ENCODE data around the gene NEO1. TPM values are rescaled to one million over a fixed set of nuclear protein-coding genes. Genes with fewer than 3 reads are reported as not detected.

Gene NEO1
- polyA plus RNA-seq (ENCODE audit: insufficient read length in 3 of 3) = 100 to 1,000 TPM; 135 to 149 (median 136) TPM
- long read RNA-seq, donor 1 = 0 reads
- long read RNA-seq, donor 2, partial matches to known transcripts = 0 of 1 reads
- long read RNA-seq, donor 2, other reads (novel, unspliced or antisense) = 0 of 1 reads
- long read RNA-seq, donor 3, partial matches to known transcripts = 10 of 10 reads
- long read RNA-seq, donor 3, other reads (novel, unspliced or antisense) = 0 of 10 reads
- long read RNA-seq, donor 4, partial matches to known transcripts = 12 of 13 reads
- long read RNA-seq, donor 4, other reads (novel, unspliced or antisense) = 0 of 13 reads
- long read RNA-seq, donor 5 = 0 reads
- long read RNA-seq, donor 6, partial matches to known transcripts = 5 of 5 reads
- long read RNA-seq, donor 6, other reads (novel, unspliced or antisense) = 0 of 5 reads
- long read RNA-seq, donor 7, partial matches to known transcripts = 13 of 16 reads
- long read RNA-seq, donor 7, other reads (novel, unspliced or antisense) = 0 of 16 reads
- long read RNA-seq, donor 8, partial matches to known transcripts = 5 of 6 reads
- long read RNA-seq, donor 8, other reads (novel, unspliced or antisense) = 0 of 6 reads
- long read RNA-seq, donor 9, partial matches to known transcripts = 12 of 13 reads
- long read RNA-seq, donor 9, other reads (novel, unspliced or antisense) = 0 of 13 reads
- long read RNA-seq, donor 10, partial matches to known transcripts = 8 of 9 reads
- long read RNA-seq, donor 10, other reads (novel, unspliced or antisense) = 0 of 9 reads
- long read RNA-seq, donor 11, partial matches to known transcripts = 0 of 2 reads
- long read RNA-seq, donor 11, other reads (novel, unspliced or antisense) = 0 of 2 reads
- long read RNA-seq, donor 12, partial matches to known transcripts = 27 of 27 reads
- long read RNA-seq, donor 12, other reads (novel, unspliced or antisense) = 0 of 27 reads
- long read RNA-seq, donor 13, partial matches to known transcripts = 0 of 2 reads
- long read RNA-seq, donor 13, other reads (novel, unspliced or antisense) = 0 of 2 reads
- long read RNA-seq, donor 14 = 0 reads
- long read RNA-seq, donor 15 = 0 reads
- long read RNA-seq, donor 16 = 0 reads

GRCh38 chr15:73051807-73052652 is at the start of gene NEO1:
TSS of gene NEO1 (plus strand) at chr15:73052463. CDS start at chr15:73052676, 213 bp downstream.
- peak; percentile 93 for DNase-seq

GRCh38 chr15:73004462-73004861 is 47.8 kb upstream of the NEO1 start:
- DNase-seq = no peak

GRCh38 chr15:73005032-73005431 is 47.2 kb upstream of the NEO1 start:
- no peak for DNase-seq

- no peak for DNase-seq
Measured at GRCh38 chr15:73005446-73005845, 46.8 kb upstream of the NEO1 start.

- DNase-seq = no peak
Measured at GRCh38 chr15:73006523-73006922, 45.7 kb upstream of the NEO1 start.

- no peak for DNase-seq
Measured at GRCh38 chr15:73009066-73010056, 42.9 kb upstream of the NEO1 start.

- DNase-seq = no peak
Measured at GRCh38 chr15:73010154-73011152, 41.8 kb upstream of the NEO1 start.

- DNase-seq = no peak
Measured at GRCh38 chr15:73014904-73015303, 37.4 kb upstream of the NEO1 start.

- no peak for DNase-seq
Measured at GRCh38 chr15:73015493-73015892, 36.8 kb upstream of the NEO1 start.

- no peak for DNase-seq
Measured at GRCh38 chr15:73017987-73018386, 34.3 kb upstream of the NEO1 start.

GRCh38 chr15:73019154-73019553 is 33.1 kb upstream of the NEO1 start:
- DNase-seq = no peak

GRCh38 chr15:73019601-73020146 is 32.6 kb upstream of the NEO1 start:
- DNase-seq = no peak

- DNase-seq = peak; percentile 26
Measured at GRCh38 chr15:73021139-73021621, 31.1 kb upstream of the NEO1 start.

- DNase-seq = no peak
Measured at GRCh38 chr15:73022161-73022560, 30.1 kb upstream of the NEO1 start.

- no peak for DNase-seq
Measured at GRCh38 chr15:73023071-73023470, 29.2 kb upstream of the NEO1 start.

GRCh38 chr15:73024168-73024567 is 28.1 kb upstream of the NEO1 start:
- DNase-seq = no peak

GRCh38 chr15:73026511-73027054 is 25.7 kb upstream of the NEO1 start:
- DNase-seq = no peak

GRCh38 chr15:73028031-73028430 is 24.2 kb upstream of the NEO1 start:
- no peak for DNase-seq
